NCI-H524 treated with DMSO at 0.1 percent for 48 hours (cell line): ENCODE results near the gene PDE4D.

ENCODE experiments used
- DNase-seq: peaks from one replicate; lab custom pipeline; 2025; lab: John Stamatoyannopoulos, UW

Gene PDE4D

DNA sequence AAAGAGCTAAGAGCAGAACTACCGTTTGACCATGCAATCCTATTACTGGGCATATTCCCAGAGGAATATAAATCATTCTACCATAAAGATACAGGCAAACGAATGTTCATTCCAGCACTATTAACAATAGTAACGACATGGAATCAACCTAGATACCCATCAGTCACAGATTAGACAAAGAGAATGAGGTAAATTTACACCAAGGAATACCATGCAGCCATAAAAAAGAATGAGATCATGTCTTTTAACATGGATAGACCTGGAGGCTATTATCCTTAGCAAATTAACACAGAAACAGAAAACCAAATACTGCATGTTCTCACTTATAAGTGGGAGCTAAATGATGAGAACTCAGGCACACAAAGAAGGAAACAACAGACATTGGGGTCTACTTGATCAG is 641.9 kb downstream of the PDE4D start:
- DNase-seq = no peak

DNA sequence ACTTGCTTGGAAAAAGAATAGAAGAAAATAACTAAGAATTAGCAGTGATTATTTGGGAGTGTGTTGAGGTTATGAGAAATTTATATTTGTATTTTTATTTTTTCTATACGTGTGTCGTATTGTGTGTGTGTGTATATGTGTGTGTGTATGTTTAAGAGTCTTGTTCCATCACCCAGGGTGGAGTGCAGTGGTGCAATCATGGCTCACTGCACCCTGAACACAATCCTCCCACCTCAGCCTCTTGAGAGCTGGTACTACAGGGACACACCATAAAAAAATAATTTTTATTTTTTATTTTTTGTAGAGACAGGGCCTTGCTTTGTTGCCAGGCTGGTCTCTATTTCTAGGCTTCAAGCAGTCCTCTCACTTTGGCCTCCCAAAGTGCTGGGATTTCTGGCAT is 643.8 kb downstream of the PDE4D start:
- no peak for DNase-seq

DNA sequence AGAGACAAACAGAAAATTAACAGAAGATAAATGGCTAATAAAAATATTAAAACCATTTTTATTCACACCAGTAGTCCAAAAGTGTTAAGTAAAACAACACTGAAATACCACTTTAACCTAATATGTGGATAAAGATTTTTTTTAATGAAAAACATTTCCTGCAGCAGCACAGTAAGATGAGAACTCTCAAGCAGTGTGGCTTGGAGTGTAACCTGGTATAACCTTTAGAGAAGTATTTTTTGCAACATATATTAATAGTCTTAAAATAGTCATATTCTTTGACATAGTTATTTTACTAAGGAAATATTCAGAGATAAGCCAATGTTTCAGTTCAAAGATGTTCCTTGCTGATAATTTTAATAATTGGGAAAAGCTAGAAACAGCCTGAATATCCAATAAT is 644.4 kb downstream of the PDE4D start:
- no peak for DNase-seq

- DNase-seq = no peak
Measured at GRCh38 chr5:59246882-59247281, 646.6 kb downstream of the PDE4D start.

DNA sequence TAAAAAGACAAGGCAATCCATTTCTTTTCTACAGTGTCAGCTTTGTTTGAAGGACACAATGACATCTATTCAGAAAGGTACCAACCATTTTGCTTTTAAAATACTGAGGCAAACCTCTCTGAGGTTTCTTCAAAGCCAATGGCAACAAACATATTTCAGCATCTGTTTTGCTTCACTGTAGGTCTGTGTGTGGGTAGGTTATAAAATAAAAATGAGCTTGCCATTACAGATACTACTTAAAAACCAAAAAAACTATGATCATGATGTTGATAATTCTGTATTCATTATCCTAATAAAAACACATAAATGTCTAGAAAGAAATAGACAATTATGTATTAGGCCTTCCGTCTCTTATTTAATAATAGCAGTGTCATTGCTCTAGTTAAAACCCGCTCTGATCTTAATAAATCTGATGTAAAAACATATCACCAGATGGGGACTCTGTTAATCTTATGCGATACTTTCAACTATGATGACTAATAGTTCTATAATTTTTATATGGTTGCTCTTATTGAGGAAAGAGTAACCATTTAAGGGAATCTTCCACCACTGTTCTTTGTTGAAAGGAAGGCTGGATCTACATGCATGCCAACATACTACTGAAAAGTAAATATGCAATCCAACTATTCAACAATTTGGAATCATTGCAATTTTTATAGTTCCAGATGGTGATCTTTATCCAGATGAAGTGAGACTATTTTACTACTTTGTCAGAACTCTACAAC is 647.2 kb downstream of the PDE4D start:
- DNase-seq = peak; percentile 35

DNA sequence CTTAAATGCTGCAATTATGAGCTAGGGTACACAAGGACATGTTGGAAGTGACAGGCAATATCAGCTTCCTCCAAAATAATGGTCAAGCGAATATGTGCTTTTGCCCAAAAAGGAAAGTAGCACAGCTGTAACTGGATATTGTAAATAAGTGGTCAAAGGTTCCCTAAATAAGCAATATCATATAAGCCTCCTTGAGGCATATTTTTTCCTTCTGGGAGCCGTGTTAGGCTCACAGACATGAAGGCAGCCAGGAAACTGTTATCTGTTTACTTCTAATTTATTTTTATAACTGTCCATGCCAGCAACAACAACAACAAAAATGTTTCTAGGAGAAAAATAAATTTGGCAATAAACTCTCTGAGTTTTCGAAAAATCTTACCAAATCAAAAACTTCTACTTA is 648.3 kb downstream of the PDE4D start:
- no peak for DNase-seq

GRCh38 chr5:59241552-59241951 is 652.0 kb downstream of the PDE4D start:
- no peak for DNase-seq

DNA sequence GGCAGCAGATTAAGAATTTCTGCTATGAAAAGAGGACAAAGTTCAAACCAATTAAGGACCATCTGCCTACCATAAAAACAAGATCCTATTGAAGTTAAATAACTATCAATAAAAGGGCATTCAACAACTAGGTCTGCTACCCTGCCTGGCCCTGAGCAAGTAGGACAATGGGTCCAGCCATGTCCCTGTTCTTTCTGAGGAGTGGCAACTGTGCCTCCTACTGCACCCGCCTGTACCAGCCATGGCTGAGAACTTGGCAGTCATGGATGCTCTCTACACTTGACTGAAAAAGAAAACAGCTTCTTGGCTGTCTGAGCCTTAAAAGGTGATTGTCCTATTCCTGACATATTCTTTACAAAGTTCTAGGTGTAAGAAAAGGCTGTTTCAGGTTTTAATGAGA is 652.4 kb downstream of the PDE4D start:
- DNase-seq = no peak

DNA sequence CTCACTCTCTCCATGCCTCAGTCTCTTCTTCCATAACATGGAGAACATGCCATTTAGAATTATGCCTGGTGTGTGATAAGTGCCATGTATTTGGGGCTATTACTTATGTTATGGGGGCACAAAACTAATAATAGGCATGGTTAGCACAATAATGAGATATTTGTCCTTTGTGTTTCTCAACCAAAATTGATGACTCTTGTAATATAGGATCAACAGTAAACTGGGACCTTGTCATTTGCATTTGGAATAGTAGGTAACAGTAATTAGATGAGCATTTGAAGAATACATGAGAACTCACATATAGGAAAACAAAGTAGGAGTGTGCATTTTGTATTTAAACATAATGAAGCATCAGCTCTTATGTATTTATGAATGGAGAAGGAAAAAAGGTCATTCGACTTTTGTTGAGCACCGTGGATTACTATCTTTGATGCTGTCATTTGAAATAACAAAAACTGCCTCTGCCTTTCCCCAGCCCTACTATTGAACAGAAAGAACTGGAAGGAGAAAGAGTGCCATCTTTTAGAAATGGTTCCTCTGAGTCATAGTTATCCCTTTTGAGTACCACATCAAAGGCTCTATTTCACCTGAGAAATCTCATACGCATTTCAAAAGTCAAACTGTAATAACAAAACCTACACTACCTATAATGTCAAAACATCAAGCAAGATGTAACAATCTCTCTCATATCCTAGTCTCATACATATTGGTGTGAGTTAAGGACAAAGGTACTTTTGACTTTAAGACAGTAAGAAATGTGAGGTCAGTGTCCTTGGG is 655.2 kb downstream of the PDE4D start:
- DNase-seq = no peak

- no peak for DNase-seq
Measured at GRCh38 chr5:59236986-59237385, 656.5 kb downstream of the PDE4D start.

GRCh38 chr5:59236448-59236847 is 657.1 kb downstream of the PDE4D start:
- no peak for DNase-seq

DNA sequence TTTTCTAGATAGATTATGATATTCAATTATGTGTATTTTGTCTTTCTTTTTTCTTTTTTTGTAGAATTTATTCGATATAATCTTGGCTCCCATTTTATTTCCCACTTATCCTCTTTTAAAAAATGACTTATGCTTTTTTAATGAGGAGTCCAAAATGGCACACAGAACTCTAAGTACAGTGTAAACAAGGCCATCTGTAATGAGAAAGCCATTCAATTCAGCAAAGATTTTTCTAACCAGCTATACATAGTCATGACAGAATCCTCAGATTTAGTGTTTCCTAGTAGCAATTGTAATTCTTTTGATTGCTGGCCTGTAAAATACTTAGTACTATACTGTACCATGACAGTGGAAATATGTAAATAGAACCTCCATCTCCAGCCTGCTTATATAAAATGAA is 659.3 kb downstream of the PDE4D start:
- DNase-seq = no peak

DNA sequence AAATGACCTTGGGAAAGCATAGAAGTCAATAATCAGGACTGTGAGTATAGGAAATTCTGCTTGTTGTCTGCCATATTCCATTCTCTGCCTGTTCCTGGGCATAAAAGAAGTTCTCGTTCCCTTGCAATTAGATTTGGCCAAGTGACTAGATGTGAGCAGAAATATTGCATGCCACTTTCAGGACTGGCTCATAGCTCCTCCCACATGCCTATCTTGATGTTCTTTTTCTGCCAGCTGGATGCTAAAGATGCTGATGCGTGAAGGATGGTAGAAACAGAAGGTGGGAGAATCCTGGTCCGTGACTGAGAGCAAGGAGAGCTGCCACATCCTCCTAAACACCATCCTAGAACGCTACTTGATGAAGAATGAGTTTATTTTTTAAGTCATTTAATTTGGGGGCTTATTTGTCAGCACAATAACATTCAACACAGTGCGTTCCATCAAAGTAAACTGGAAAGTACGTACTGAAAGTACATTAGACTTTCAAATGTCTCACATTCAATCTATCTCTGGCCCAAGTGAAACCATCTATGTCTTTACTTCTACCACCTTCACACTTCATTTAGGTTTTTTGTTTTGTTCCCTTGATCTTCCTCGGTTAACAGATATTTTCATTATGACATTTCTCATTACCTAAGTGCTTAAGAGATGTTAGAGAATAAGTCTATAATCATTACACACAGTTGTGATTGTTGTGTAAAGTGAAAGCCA is 662.1 kb downstream of the PDE4D start:
- no peak for DNase-seq

DNA sequence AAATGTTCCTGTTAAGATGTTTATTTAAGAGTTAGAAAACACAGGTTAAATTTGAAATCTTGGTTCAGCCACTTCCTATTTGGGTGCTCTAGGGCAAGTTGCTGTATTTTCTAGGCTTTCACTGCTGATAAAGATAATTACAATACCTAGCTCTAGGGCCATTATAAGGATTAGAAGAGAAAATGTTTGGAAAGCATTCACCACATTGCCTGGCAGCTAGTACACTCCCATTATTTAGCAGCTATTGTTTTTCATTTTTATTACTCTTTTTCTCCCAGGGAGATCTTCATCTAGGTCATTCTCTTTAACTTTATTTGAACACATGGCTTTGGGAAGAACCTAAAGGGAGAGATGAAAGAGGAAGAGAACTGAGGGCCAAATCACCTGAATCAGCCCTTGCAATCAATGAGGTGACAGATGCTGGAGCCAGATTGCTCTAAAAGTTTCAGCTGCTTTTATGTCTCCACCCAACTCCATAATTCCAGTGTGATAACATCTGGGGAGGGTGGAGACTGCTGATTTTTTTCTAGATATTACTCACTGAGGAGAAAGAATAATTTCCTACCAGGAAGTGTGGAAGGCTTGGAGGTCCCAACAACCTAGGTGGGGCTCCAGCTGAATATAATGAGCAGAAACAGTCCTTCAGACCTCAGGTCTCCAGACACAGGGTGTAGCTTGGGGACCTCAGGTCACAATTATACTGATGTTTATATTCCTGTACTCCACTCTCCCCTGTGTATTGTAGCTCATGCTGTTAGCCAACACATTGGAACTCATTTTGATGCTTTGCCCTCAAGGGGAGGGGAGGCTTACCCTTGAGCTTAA is 670.6 kb downstream of the PDE4D start:
- peak; percentile 62 for DNase-seq

- no peak for DNase-seq
Measured at GRCh38 chr5:59221769-59222168, 671.8 kb downstream of the PDE4D start.

DNA sequence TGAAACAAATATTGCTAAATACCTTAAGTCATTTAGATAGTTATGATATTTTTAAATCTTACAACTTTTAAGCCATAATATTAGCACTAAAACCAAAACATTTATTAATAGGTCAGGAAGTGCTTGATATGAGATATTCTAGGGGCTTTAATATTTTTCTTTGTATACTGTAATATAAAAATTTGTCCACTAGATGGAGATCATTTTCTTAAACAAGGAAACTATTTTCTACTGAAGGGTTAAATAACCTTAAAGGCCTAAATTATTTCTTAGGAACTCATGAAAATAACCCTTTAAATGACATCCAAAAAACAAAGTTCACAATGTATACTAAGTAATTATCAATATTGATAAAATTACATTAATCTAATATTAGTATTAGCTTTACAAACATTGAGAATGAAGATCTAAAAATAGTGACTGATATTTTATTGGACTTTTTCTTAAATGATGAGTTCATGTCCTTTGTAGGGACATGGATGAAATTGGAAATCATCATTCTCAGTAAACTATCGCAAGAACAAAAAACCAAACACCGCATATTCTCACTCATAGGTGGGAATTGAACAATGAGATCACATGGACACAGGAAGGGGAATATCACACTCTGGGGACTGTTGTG is 675.0 kb downstream of the PDE4D start:
- DNase-seq = no peak

DNA sequence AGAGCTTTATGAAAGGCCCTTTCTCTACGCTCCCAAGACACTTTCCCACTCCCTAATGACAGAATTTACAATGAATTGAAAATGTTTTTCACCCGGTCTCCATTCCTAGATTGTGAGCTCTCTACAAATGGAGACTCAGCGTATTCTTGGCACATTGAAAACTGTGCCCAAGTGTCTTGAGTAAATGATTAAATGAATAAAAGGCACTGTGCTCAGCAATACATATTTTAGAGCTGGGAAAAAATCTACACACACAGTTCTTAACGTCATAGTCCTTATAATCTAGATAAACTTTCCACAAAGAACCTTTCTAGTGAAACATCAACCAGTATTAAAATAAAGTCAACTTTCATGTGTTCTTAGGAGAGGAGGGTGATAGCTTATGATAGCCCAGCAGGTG is 676.7 kb downstream of the PDE4D start:
- DNase-seq = no peak

- no peak for DNase-seq
Measured at GRCh38 chr5:59212596-59212995, 680.9 kb downstream of the PDE4D start.

GRCh38 chr5:59209758-59210359 is 683.7 kb downstream of the PDE4D start:
- DNase-seq = no peak

GRCh38 chr5:59208474-59208873 is 685.1 kb downstream of the PDE4D start:
- no peak for DNase-seq

DNA sequence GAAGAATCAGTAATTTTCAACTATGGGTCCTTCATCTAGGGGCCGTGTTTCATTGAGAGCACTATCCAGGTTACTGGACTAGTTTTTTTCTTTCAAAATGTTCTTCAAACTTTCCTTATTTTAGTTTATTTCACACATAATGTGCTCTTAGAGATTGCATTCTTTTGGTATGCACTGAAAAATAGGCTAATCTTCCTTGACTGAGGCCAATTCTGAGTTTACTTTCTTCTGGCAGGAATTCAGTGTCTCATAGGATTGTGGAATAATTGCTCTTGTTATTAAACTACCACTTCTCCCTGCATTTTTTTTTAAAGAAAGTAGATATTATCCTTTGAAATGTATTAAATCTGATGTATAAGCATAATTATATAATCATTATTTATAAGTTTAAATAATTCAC is 686.1 kb downstream of the PDE4D start:
- DNase-seq = no peak
